Lower leg skin (tissue), 4 donors: ENCODE measurements around the gene MLLT11. TPM values are rescaled to one million over a fixed set of nuclear protein-coding genes. Genes with fewer than 3 reads are reported as not detected.

Experiments
- DNase-seq, 2 donors: peaks; one replicate each; pipeline ENCODE4 v3.0.0-alpha.2; 2019; ENCODE audit warnings: low spot score in 2 of 2
- H3K4me3 ChIP-seq: fragments of 200-600 bp; sonication (generic); 2 replicates; pipeline ENCODE4 v1.5.1; 2017; ENCODE audit warnings: mild to moderate bottlenecking, low read depth; ENCODE audit not compliant: poor library complexity, severe bottlenecking
- POLR2A ChIP-seq, 2 donors: fragments of 450-650 bp; IDR thresholded peaks; one replicate each; pipeline ENCODE4 v1.6.1; 2016 to 2017; ENCODE audit warnings: antibody characterized with exemption in 2 of 2, mild to moderate bottlenecking in 1 of 2, moderate library complexity in 1 of 2
- WGBS, 2 donors: methylation state at CpG; one replicate each; pipeline ENCODE4 v1.1.5; 2018; 5-methylcytosine and 5-hydroxymethylcytosine counted together
- intact Hi-C: fragments of 100-400 bp; cut with DNase I; formaldehyde crosslinking; loops from one replicate; pipeline ENCODE4 v1.15.0; 2023; ENCODE audit warnings: low total_unique reads
- total RNA-seq, 4 donors: library from RNA; depleted of rRNA; stranded (reverse); fragments of >200 nt; gene quantifications; one replicate each; pipeline ENCODE4 v1.1.0, GENCODE V29; 2016

Gene MLLT11
- total RNA-seq, 4 donors from 2014 or later = 0.47 to 1.6 (median 0.70) TPM

DNA sequence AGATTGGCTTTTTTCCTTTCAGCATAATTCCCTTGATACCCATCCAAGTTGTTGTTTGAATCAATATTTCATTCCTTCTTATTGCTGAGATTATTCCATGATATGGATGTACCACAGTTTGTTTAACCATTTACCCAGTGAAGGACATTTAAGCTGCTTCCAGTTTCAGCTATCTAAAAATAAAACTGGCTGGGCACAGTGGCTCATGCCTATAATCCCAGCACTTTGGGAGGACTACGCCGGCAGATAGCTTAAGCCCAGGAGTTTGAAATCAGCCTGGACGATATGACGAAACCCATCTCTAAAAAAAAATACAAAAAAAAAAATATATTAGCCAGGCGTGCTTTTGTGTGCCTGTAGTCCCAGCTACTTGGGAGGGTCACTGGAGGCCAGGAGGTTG, 53.7 kb downstream of the MLLT11 start:
- H3K4me3 ChIP-seq = no peak overlapping the region
- intact Hi-C loops = no loop called here
- no peak for TF ChIP-seq POLR2A (IDR thresholded peaks at IDR 0.05)
- WGBS, 2 donors = 97 to 98% methylated on average over 5 of the region's 5 CpGs
- DNase-seq = no peak

Other genes starting within 250 kb of the MLLT11 start
- gene ARNT, start 183.8 kb upstream of the MLLT11 start, total RNA-seq = 10 to 100 TPM; 32.8 to 50.8 (median 45.0) TPM
- gene CTXND2, start 173.3 kb upstream of the MLLT11 start, total RNA-seq = not detected
- gene SETDB1, start 134.0 kb upstream of the MLLT11 start, total RNA-seq = 10 to 100 TPM; 23.5 to 38.1 (median 32.8) TPM
- 10 to 100 TPM; 28.8 to 50.1 (median 41.3) TPM for gene CERS2, start 85.6 kb upstream of the MLLT11 start, total RNA-seq
- gene ANXA9, start 78.1 kb upstream of the MLLT11 start, total RNA-seq = 100 to 1,000 TPM in 1 of 4 donors, 10 to 100 TPM in 3; 55.1 to 103 (median 82.4) TPM
- 10 to 100 TPM; 28.5 to 36.6 (median 30.8) TPM for gene MINDY1, start 53.5 kb upstream of the MLLT11 start, total RNA-seq
- 10 to 100 TPM; 12.9 to 30.7 (median 22.9) TPM for gene PRUNE1, start 51.9 kb upstream of the MLLT11 start, total RNA-seq
- 100 to 1,000 TPM; 220 to 297 (median 254) TPM for gene BNIPL, start 23.8 kb upstream of the MLLT11 start, total RNA-seq
- 1 to 10 TPM; 3.1 to 4.6 (median 3.6) TPM for gene C1orf56, start 12.6 kb upstream of the MLLT11 start, total RNA-seq
- gene CDC42SE1, start 775 bp upstream of the MLLT11 start, total RNA-seq = 10 to 100 TPM; 88.8 to 93.5 (median 92.0) TPM
- 10 to 100 TPM in 2 of 4 donors, 1 to 10 TPM in 2; 8.1 to 16.6 (median 11.0) TPM for gene GABPB2, start 10.4 kb downstream of the MLLT11 start, total RNA-seq
- gene SEMA6C, start 86.2 kb downstream of the MLLT11 start, total RNA-seq = 10 to 100 TPM in 2 of 4 donors, 1 to 10 TPM in 2; 9.7 to 30.4 (median 14.3) TPM
- 1 to 10 TPM; 1.2 to 5.6 (median 3.0) TPM for gene TNFAIP8L2, start 96.3 kb downstream of the MLLT11 start, total RNA-seq
- 10 to 100 TPM in 3 of 4 donors, 1 to 10 TPM in 1; 9.2 to 16.1 (median 11.8) TPM for gene LYSMD1, start 105.5 kb downstream of the MLLT11 start, total RNA-seq
- gene SCNM1, start 105.7 kb downstream of the MLLT11 start, total RNA-seq = 10 to 100 TPM; 24.1 to 38.8 (median 27.3) TPM
- gene TMOD4, start 115.6 kb downstream of the MLLT11 start, total RNA-seq = under 1 TPM in 1 of 4 donors, not detected in 3; 0.49 TPM
- 10 to 100 TPM; 27.3 to 43.3 (median 31.1) TPM for gene VPS72, start 129.8 kb downstream of the MLLT11 start, total RNA-seq
- 10 to 100 TPM; 27.7 to 67.6 (median 44.1) TPM for gene PIP5K1A, start 138.2 kb downstream of the MLLT11 start, total RNA-seq
- 100 to 1,000 TPM in 3 of 4 donors, 10 to 100 TPM in 1; 69.9 to 122 (median 118) TPM for gene PSMD4, start 194.3 kb downstream of the MLLT11 start, total RNA-seq
- gene ZNF687, start 221.9 kb downstream of the MLLT11 start, total RNA-seq = 10 to 100 TPM; 21.9 to 45.0 (median 32.2) TPM